Keratinocyte (primary cell): ENCODE results near the gene FRRS1L. TPM values are rescaled to one million over a fixed set of nuclear protein-coding genes. Genes with fewer than 3 reads are reported as not detected.

Source experiments
- DNase-seq: peaks from one replicate; pipeline ENCODE4 v3.0.0-alpha.2; 2011; ENCODE audit warnings: low read depth, missing footprints, low spot score
- FAIRE-seq: peaks from 2 replicates; lab custom pipeline; 2011; peaks lifted over from hg19 to GRCh38; lab: Jason Lieb, UNC
- H2AFZ ChIP-seq: 2 replicates; pipeline ENCODE4 v1.6.0; 2012; ENCODE audit warnings: low read length, control low read depth, inconsistent platforms; ENCODE audit not compliant: control insufficient read depth
- H3K27ac ChIP-seq: 2 replicates; pipeline ENCODE4 v1.5.1; 2011; ENCODE audit warnings: low read length; ENCODE audit not compliant: control insufficient read depth, insufficient read depth
- H3K27me3 ChIP-seq: 3 replicates; pipeline ENCODE4 v1.6.0; 2011; ENCODE audit warnings: low read length; ENCODE audit not compliant: control insufficient read depth, insufficient read depth; ENCODE audit errors: extremely low read depth
- H3K36me3 ChIP-seq, 2 experiments: 2 replicates in 1 of 2; 3 replicates in 1 of 2; pipeline ENCODE4 v1.5.1; 2011; ENCODE audit warnings: low read length in 2 of 2, mild to moderate bottlenecking in 1 of 2; ENCODE audit not compliant: control insufficient read depth in 2 of 2, insufficient read depth in 2 of 2; ENCODE audit errors: extremely low read depth in 1 of 2
- H3K4me1 ChIP-seq: 3 replicates; pipeline ENCODE4 v1.5.1; 2011; ENCODE audit warnings: low read length; ENCODE audit not compliant: control insufficient read depth, insufficient read depth; ENCODE audit errors: extremely low read depth
- H3K4me2 ChIP-seq: 3 replicates; pipeline ENCODE4 v1.6.0; 2011; ENCODE audit warnings: low read depth, low read length; ENCODE audit not compliant: control insufficient read depth, insufficient read depth; ENCODE audit errors: extremely low read depth
- H3K4me3 ChIP-seq, 3 experiments: fragments of 200-600 bp in 1 of 3; sonication (generic) in 1 of 3; 2 replicates in 2 of 3; 3 replicates in 1 of 3; pipeline ENCODE4 v1.5.1; 2011 to 2016; ENCODE audit warnings: low read length in 3 of 3, mild to moderate bottlenecking in 3 of 3, control low read depth in 2 of 3, inconsistent platforms in 1 of 3, low read depth in 1 of 3, mixed read lengths in 1 of 3, mixed run types in 1 of 3, moderate library complexity in 1 of 3; ENCODE audit not compliant: control insufficient read depth in 2 of 3, insufficient read depth in 2 of 3; ENCODE audit errors: extremely low read depth in 1 of 3
- H3K79me2 ChIP-seq: 2 replicates; pipeline ENCODE4 v1.6.0; 2012; ENCODE audit warnings: low read length; ENCODE audit not compliant: control insufficient read depth, insufficient read depth
- H3K9ac ChIP-seq: 3 replicates; pipeline ENCODE4 v1.6.0; 2011; ENCODE audit warnings: low read length; ENCODE audit not compliant: control insufficient read depth, insufficient read depth; ENCODE audit errors: extremely low read depth
- H3K9me1 ChIP-seq: 3 replicates; pipeline ENCODE4 v1.6.0; 2011; ENCODE audit warnings: low read length; ENCODE audit not compliant: control insufficient read depth, insufficient read depth; ENCODE audit errors: extremely low read depth
- H3K9me3 ChIP-seq: 2 replicates; pipeline ENCODE4 v1.5.1; 2012; ENCODE audit warnings: low read depth, low read length; ENCODE audit not compliant: control insufficient read depth
- H4K20me1 ChIP-seq: 3 replicates; pipeline ENCODE4 v1.6.0; 2011; ENCODE audit warnings: low read length; ENCODE audit not compliant: control insufficient read depth, insufficient read depth; ENCODE audit errors: extremely low read depth
- EZH2 ChIP-seq: IDR thresholded peaks from one replicate; pipeline ENCODE4 v1.6.1; 2012; ENCODE audit warnings: inconsistent platforms, mild to moderate bottlenecking, low read length, moderate library complexity
- dilution Hi-C: fragments of 300-500 bp; cut with MboI; formaldehyde crosslinking; loops from one replicate; pipeline ENCODE4 v1.7.0; 2020; ENCODE audit warnings: low sequenced_read_pairs; ENCODE audit not compliant: extremely low pct_ligation_motif_present
- polyA plus RNA-seq, 5 experiments: library from polyadenylated mRNA; depleted of rRNA in 3 of 5; stranded (reverse) in 3 of 5; stranded (forward) in 1 of 5; unstranded in 1 of 5; fragments of >200 nt; gene quantifications; 1 replicate in 1 of 5; 2 replicates in 3 of 5; 3 replicates in 1 of 5; pipeline versions ENCODE4 v1.2.1 to v1.2.3, GENCODE V29; 2011 to 2012; ENCODE audit warnings: missing spikeins in 2 of 5, low read depth in 1 of 5, low replicate concordance in 1 of 5
- TF ChIP-seq, protein P1 (sequence below), 3 experiments: IDR thresholded peaks in 1 of 3; conservative IDR thresholded peaks in 1 of 3; optimal IDR thresholded peaks in 1 of 3; 2 replicates in 2 of 3; 3 replicates in 1 of 3; pipeline versions ENCODE3 to v1.5.1; 2011; ENCODE audit warnings: low read length in 3 of 3, mild to moderate bottlenecking in 3 of 3, moderate library complexity in 2 of 3, control low read depth in 1 of 3, inconsistent platforms in 1 of 3; ENCODE audit not compliant: insufficient read depth in 2 of 3; ENCODE audit errors: extremely low read depth in 1 of 3

Gene FRRS1L
- polyA plus RNA-seq, 1 donor (not counting 4 experiments of a cell fraction or from before 2014, with no cell fraction given): not detected

DNA sequence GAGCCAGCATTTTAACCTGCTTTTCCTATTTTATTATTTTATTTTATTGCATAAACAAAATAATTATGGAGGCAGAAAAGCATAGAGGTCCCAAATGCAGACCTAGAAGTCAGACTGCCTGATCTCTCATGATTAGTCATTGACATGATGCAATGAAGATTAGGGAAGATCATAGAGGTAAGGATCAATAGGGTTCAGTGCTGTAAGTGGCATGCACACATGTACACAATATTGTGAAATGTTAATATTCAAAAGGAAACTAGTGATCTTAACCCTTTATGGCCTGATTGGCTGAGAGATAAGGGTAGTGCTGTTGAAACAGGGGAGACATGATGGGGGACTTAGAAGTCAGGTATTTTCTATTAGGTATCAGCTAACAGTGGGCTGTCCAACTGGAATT is 1.1 kb upstream of the FRRS1L start:
- dilution Hi-C loops: no loop called here
- H2AFZ ChIP-seq: no peak overlapping the region
- peaks cover 23% of the 10 kb centered on the region for H3K27me3 ChIP-seq
- TF ChIP-seq, protein P1, sequence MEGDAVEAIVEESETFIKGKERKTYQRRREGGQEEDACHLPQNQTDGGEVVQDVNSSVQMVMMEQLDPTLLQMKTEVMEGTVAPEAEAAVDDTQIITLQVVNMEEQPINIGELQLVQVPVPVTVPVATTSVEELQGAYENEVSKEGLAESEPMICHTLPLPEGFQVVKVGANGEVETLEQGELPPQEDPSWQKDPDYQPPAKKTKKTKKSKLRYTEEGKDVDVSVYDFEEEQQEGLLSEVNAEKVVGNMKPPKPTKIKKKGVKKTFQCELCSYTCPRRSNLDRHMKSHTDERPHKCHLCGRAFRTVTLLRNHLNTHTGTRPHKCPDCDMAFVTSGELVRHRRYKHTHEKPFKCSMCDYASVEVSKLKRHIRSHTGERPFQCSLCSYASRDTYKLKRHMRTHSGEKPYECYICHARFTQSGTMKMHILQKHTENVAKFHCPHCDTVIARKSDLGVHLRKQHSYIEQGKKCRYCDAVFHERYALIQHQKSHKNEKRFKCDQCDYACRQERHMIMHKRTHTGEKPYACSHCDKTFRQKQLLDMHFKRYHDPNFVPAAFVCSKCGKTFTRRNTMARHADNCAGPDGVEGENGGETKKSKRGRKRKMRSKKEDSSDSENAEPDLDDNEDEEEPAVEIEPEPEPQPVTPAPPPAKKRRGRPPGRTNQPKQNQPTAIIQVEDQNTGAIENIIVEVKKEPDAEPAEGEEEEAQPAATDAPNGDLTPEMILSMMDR (optimal IDR thresholded peaks at IDR 0.05 in 1 of 3, IDR thresholded peaks at IDR 0.05 in 1 of 3, conservative IDR thresholded peaks at IDR 0.05 in 1 of 3; ENCODE audit: extremely low read depth in 1 of 3, insufficient read depth in 2 of 3, low read length in 3 of 3): no peak
- no peak for TF ChIP-seq EZH2
- H3K4me1 ChIP-seq: no peaks in the 10 kb centered on the region
- DNase-seq: no peak
- no peak overlapping the region for H3K27ac ChIP-seq
- FAIRE-seq: peak; percentile 44
- H3K4me2 ChIP-seq: no peak overlapping the region
- H3K9ac ChIP-seq: no peak overlapping the region
- H3K9me3 ChIP-seq: no peaks in the 10 kb centered on the region
- no peaks in the 10 kb centered on the region for H4K20me1 ChIP-seq
- H3K9me1 ChIP-seq: no peaks in the 10 kb centered on the region
- no peak overlapping the region for H3K4me3 ChIP-seq
- no peaks in the 10 kb centered on the region for H3K79me2 ChIP-seq
- H3K36me3 ChIP-seq: no peaks in the 10 kb centered on the region

DNA sequence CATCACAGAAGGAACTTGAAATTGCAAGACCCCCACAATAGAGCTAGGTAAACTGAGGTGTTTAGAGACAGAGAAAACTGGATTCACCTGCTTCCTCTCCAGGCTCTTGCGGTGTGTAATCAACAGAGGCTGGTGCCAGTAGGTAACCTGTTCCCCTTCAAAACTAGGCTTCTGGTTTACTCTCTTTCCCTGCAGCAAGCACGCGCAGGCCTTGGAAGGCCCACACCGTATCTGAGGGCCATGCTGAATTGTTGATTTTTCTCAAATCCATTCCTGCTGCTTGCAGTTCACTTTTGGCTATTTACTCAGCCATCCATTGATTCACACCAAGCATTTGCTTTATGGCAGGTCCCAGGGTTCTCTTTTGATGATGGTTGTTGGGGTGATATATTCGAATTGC is 667 bp upstream of the FRRS1L start:
- H3K9me3 ChIP-seq: no peaks in the 10 kb centered on the region
- H2AFZ ChIP-seq: no peak overlapping the region
- no peak overlapping the region for H3K4me3 ChIP-seq
- H3K27ac ChIP-seq: no peak overlapping the region
- H3K9me1 ChIP-seq: no peaks in the 10 kb centered on the region
- TF ChIP-seq, protein P1 (optimal IDR thresholded peaks at IDR 0.05 in 1 of 3, IDR thresholded peaks at IDR 0.05 in 1 of 3, conservative IDR thresholded peaks at IDR 0.05 in 1 of 3; ENCODE audit: extremely low read depth in 1 of 3, insufficient read depth in 2 of 3, low read length in 3 of 3): no peak
- TF ChIP-seq EZH2: peak; percentile 74
- H3K79me2 ChIP-seq: no peaks in the 10 kb centered on the region
- no peak overlapping the region for H3K4me2 ChIP-seq
- no peaks in the 10 kb centered on the region for H4K20me1 ChIP-seq
- H3K9ac ChIP-seq: no peak overlapping the region
- dilution Hi-C loops: no loop called here
- H3K36me3 ChIP-seq: no peaks in the 10 kb centered on the region
- no peak for DNase-seq
- no peak for FAIRE-seq
- peaks cover 23% of the 10 kb centered on the region for H3K27me3 ChIP-seq
- no peaks in the 10 kb centered on the region for H3K4me1 ChIP-seq
